Mononuclear cell (primary cell): ENCODE measurements around the gene DDX10. TPM values are rescaled to one million over a fixed set of nuclear protein-coding genes. Genes with fewer than 3 reads are reported as not detected.

Experiments used
- H3K27me3 ChIP-seq: 2 replicates; pipeline ENCODE4 v1.6.0; 2011; ENCODE audit warnings: low read length, control low read depth; ENCODE audit not compliant: insufficient read depth
- H3K4me1 ChIP-seq: 2 replicates; pipeline ENCODE4 v1.5.1; 2011; ENCODE audit warnings: mild to moderate bottlenecking, low read length, control low read depth; ENCODE audit not compliant: insufficient read depth
- H3K4me3 ChIP-seq: 2 replicates; pipeline ENCODE4 v1.5.1; 2011; ENCODE audit warnings: mild to moderate bottlenecking, low read length, moderate library complexity
- H3K9me3 ChIP-seq: 2 replicates; pipeline ENCODE4 v1.5.1; 2011; ENCODE audit warnings: low read depth, mild to moderate bottlenecking, control low read depth, low read length
- total RNA-seq: library from RNA; depleted of rRNA; stranded (reverse); fragments of >200 nt; gene quantifications from one replicate; pipeline ENCODE4 v1.2.3, GENCODE V29; 2012

The DDX10 gene
- total RNA-seq, 1 donor = 8.5 TPM

DNA sequence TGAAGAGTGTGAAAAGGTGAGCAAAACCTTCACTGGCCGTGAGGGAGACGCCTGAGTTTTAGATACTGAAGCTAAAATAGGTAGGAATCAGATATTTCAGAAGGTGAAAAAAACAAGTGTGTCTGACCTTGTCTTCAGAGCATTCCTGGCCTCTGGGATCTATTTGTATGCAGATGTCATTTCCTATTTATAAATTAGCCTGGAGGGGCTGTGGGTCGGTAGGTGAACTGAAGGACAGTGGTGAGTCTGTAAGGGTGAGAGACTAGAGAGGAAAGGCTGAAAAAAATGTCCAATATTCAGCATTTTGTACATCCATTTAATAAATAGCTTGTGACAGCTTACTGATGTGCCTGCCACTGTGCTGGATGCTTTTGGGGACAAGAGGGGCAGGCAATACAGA, 302.1 kb downstream of the DDX10 start:
- no peaks in the 10 kb centered on the region for H3K9me3 ChIP-seq
- H3K4me1 ChIP-seq = no peaks in the 10 kb centered on the region
- no peak overlapping the region for H3K4me3 ChIP-seq
- H3K27me3 ChIP-seq = no peaks in the 10 kb centered on the region

GRCh38 chr11:108967571-108967970, 302.7 kb downstream of the DDX10 start:
- no peaks in the 10 kb centered on the region for H3K4me1 ChIP-seq
- no peak overlapping the region for H3K4me3 ChIP-seq
- no peaks in the 10 kb centered on the region for H3K9me3 ChIP-seq
- H3K27me3 ChIP-seq = no peaks in the 10 kb centered on the region

GRCh38 chr11:108970221-108970991, 305.5 kb downstream of the DDX10 start:
- Histone ChIP-seq H3K9me3 (no peaks in the 10 kb centered on the region), H3K27me3 (no peaks in the 10 kb centered on the region), H3K4me3 (no peak overlapping the region), H3K4me1 (no peaks in the 10 kb centered on the region)

- no peaks in the 10 kb centered on the region for H3K9me3 ChIP-seq
- no peaks in the 10 kb centered on the region for H3K4me1 ChIP-seq
- H3K4me3 ChIP-seq = no peak overlapping the region
- H3K27me3 ChIP-seq = no peaks in the 10 kb centered on the region
These were observed 308.7 kb downstream of the DDX10 start for GRCh38 chr11:108973402-108974162.

DNA sequence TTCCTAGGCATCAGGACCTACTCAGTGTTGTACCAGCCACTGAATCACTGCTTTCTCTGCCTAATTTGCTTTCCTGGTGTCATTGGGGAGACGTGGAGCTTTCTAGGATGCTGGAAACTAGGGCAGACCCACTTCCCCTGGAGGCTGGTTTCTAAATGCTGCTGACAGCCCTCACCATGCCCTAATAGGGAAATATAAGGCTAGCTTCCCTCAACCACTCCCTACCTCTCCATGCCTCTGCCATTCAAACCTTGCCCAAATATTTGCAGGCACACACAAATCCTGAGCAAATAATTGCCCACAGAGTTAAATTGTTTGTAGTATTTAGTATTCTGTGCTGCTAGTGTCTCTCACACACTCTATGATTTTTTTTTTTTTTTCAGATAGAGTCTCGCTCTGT, 310.2 kb downstream of the DDX10 start:
- H3K27me3 ChIP-seq = no peaks in the 10 kb centered on the region
- H3K9me3 ChIP-seq = no peaks in the 10 kb centered on the region
- no peaks in the 10 kb centered on the region for H3K4me1 ChIP-seq
- H3K4me3 ChIP-seq = no peak overlapping the region

GRCh38 chr11:108975641-108976071, 310.8 kb downstream of the DDX10 start:
- H3K27me3 ChIP-seq = no peaks in the 10 kb centered on the region
- H3K9me3 ChIP-seq = no peaks in the 10 kb centered on the region
- H3K4me3 ChIP-seq = no peak overlapping the region
- H3K4me1 ChIP-seq = no peaks in the 10 kb centered on the region

GRCh38 chr11:108983636-108984420, 319.0 kb downstream of the DDX10 start:
- no peaks in the 10 kb centered on the region for H3K4me1 ChIP-seq
- no peaks in the 10 kb centered on the region for H3K27me3 ChIP-seq
- H3K4me3 ChIP-seq = no peak overlapping the region
- H3K9me3 ChIP-seq = no peaks in the 10 kb centered on the region

GRCh38 chr11:108984523-108984922, 319.7 kb downstream of the DDX10 start:
- Histone ChIP-seq H3K27me3 (no peaks in the 10 kb centered on the region), H3K4me3 (no peak overlapping the region), H3K9me3 (no peaks in the 10 kb centered on the region), H3K4me1 (no peaks in the 10 kb centered on the region)

- H3K9me3 ChIP-seq = no peaks in the 10 kb centered on the region
- no peak overlapping the region for H3K4me3 ChIP-seq
- H3K27me3 ChIP-seq = no peaks in the 10 kb centered on the region
- no peaks in the 10 kb centered on the region for H3K4me1 ChIP-seq
These were observed 320.5 kb downstream of the DDX10 start for GRCh38 chr11:108985236-108985944.

DNA sequence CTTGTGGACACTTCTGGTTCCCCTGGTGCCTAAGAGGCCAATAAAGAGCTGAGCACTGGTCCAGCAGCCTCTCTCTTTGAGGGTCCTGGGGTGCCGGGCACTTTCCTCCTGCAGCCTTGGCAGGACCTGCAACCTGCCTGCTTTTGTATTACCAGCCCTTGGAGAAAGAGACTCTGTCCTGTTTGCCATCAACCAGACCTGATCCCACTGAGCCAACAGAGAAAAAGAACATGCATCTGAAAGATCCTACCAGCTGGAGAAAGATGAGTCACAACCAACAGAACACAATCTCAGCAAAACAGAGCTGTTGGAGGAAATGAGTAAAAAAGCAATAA, 321.0 kb downstream of the DDX10 start:
- no peaks in the 10 kb centered on the region for H3K27me3 ChIP-seq
- no peaks in the 10 kb centered on the region for H3K9me3 ChIP-seq
- no peaks in the 10 kb centered on the region for H3K4me1 ChIP-seq
- no peak overlapping the region for H3K4me3 ChIP-seq

Other genes starting within 250 kb of the DDX10 start
- gene C11orf65, start 197.5 kb upstream of the DDX10 start, total RNA-seq = 0.31 TPM
- 5.6 TPM for gene POGLUT3, start 166.7 kb upstream of the DDX10 start, total RNA-seq
- 3.8 TPM for gene EXPH5, start 71.3 kb upstream of the DDX10 start, total RNA-seq